Transverse colon (tissue), 4 donors: Measurements from ENCODE around the gene MORN3. TPM values are rescaled to one million over a fixed set of nuclear protein-coding genes. Genes with fewer than 3 reads are reported as not detected.
"Not testable (repeated sequence)": the region's sequence is repeated elsewhere in the genome, so short reads cannot be mapped to it uniquely, and the experiment has no call there.

Experiments used
- DNase-seq: peaks from one replicate; pipeline ENCODE4 v3.0.0-alpha.2; 2019
- H3K27ac ChIP-seq, 4 donors: fragments of 200-600 bp; sonication (generic); 2 replicates each; pipeline ENCODE4 v1.5.1; 2016 to 2018; ENCODE audit warnings: inconsistent platforms in 4 of 4
- H3K27me3 ChIP-seq: fragments of 200-600 bp; sonication (generic); 2 replicates; pipeline ENCODE4 v1.5.1; 2017; ENCODE audit warnings: inconsistent platforms
- H3K36me3 ChIP-seq, 4 donors: fragments of 200-600 bp; sonication (generic); 2 replicates each; pipeline ENCODE4 v1.5.1; 2017 to 2019; ENCODE audit warnings: inconsistent platforms in 4 of 4
- H3K4me1 ChIP-seq, 4 donors: fragments of 200-600 bp; sonication (generic); 2 replicates each; pipeline ENCODE4 v1.5.1; 2017 to 2020; ENCODE audit warnings: inconsistent platforms in 4 of 4
- H3K4me3 ChIP-seq, 4 donors: fragments of 200-600 bp; sonication (generic); 1 replicate in 1 of 4; 2 replicates in 3 of 4; pipeline versions ENCODE4 v1.5.1 to v1.6.1; 2017 to 2019; ENCODE audit warnings: inconsistent platforms in 4 of 4
- H3K9me3 ChIP-seq, 2 donors: fragments of 200-600 bp; sonication (generic); 2 replicates each; pipeline ENCODE4 v1.5.1; 2017 to 2019; ENCODE audit warnings: inconsistent platforms in 2 of 2
- CTCF ChIP-seq, 5 experiments: fragments of 200-600 bp in 3 of 5; fragments of 450-650 bp in 2 of 5; sonication (generic) in 3 of 5; IDR thresholded peaks; 1 replicate in 2 of 5; 2 replicates in 3 of 5; pipeline ENCODE4 v1.5.1; 2016 to 2017; ENCODE audit warnings: antibody characterized with exemption in 5 of 5, inconsistent platforms in 3 of 5, mild to moderate bottlenecking in 2 of 5, moderate library complexity in 1 of 5
- EP300 ChIP-seq: sonication (generic); formaldehyde crosslinking; IDR thresholded peaks from one replicate; pipeline ENCODE4 v1.6.1; 2017; ENCODE audit warnings: antibody characterized with exemption, low read depth
- POLR2A ChIP-seq: fragments of 450-650 bp; IDR thresholded peaks from one replicate; pipeline ENCODE4 v1.6.1; 2016; ENCODE audit warnings: antibody characterized with exemption, mild to moderate bottlenecking, moderate library complexity
- POLR2AphosphoS5 ChIP-seq, 3 donors: sonication (generic); formaldehyde crosslinking; IDR thresholded peaks; one replicate each; pipeline ENCODE4 v1.6.1; 2016; ENCODE audit warnings: antibody characterized with exemption in 3 of 3
- WGBS, 2 donors: methylation state at CpG; one replicate each; pipeline ENCODE4 v1.1.5; 2018; ENCODE audit warnings: low coverage in 1 of 2; 5-methylcytosine and 5-hydroxymethylcytosine counted together
- in situ Hi-C, 4 donors: fragments of 200-750 bp; cut with MboI; loops; one replicate each; pipeline versions ENCODE4 v1.15.0 to v1.15.1; 2017; ENCODE audit warnings: low sequenced_read_pairs in 3 of 4, low pct_ligation_motif_present in 1 of 4, low pct_unique_long_range_greater_than_20kb in 1 of 4
- intact Hi-C: fragments of 100-400 bp; cut with DNase I; formaldehyde crosslinking; loops from one replicate; pipeline ENCODE4 v1.15.1; 2023; ENCODE audit warnings: low total_unique reads
- total RNA-seq, 4 donors: library from RNA; depleted of rRNA; stranded (reverse); fragments of >200 nt; gene quantifications; one replicate each; pipeline ENCODE4 v1.1.0, GENCODE V29; 2016

The MORN3 gene
- total RNA-seq, 4 donors from 2014 or later: 0.48 TPM; not detected in 3

- intact Hi-C loops: no loop called here
- H3K36me3 ChIP-seq: no peaks in the 10 kb centered on the region
- no peak for TF ChIP-seq CTCF (IDR thresholded peaks at IDR 0.05)
- no peak for TF ChIP-seq POLR2AphosphoS5 (IDR thresholded peaks at IDR 0.05)
- no peak for TF ChIP-seq EP300
- no peak for TF ChIP-seq POLR2A
- DNase-seq: no peak
- WGBS, 2 donors: 88 to 93% methylated on average over 2 to 3 of the region's 3 CpGs
- H3K27me3 ChIP-seq: no peaks in the 10 kb centered on the region
- in situ Hi-C loops: loop anchor here in 1 of 4 donors (10.0 kb wide), 1 partner anchor 194 kb away; no protein-coding TSS in a partner anchor
- no peaks in the 10 kb centered on the region for H3K9me3 ChIP-seq
- peaks cover 0 to 14% (median 8%) of the 10 kb centered on the region in 4 donors for H3K4me1 ChIP-seq
- H3K27ac ChIP-seq: no peak overlapping the region
- no peak overlapping the region for H3K4me3 ChIP-seq
These were observed 19.5 kb upstream of the MORN3 start for GRCh38 chr12:121688966-121689365.

- WGBS, 2 donors: 80 to 86% methylated on average over 1 to 13 of the region's 13 CpGs
- DNase-seq, H3K9me3 ChIP-seq, H3K4me3 ChIP-seq, H3K4me1 ChIP-seq, H3K27me3 ChIP-seq, H3K27ac ChIP-seq, H3K36me3 ChIP-seq: not testable (repeated sequence)
- in situ Hi-C loops: loop anchor here (5.0 to 10.0 kb wide), 4 partner anchors 125 to 185 kb away; no protein-coding TSS in a partner anchor
- intact Hi-C loops: loop anchor here (5.0 kb wide), 1 partner anchor 182 kb away; no protein-coding TSS in a partner anchor
These were observed 10.3 kb upstream of the MORN3 start for GRCh38 chr12:121679661-121680197.

GRCh38 chr12:121678716-121679300 is 9.4 kb upstream of the MORN3 start:
- H3K27ac ChIP-seq: no peak overlapping the region
- TF ChIP-seq CTCF (IDR thresholded peaks at IDR 0.05): no peak
- TF ChIP-seq POLR2A: no peak
- TF ChIP-seq EP300: no peak
- no peak for TF ChIP-seq POLR2AphosphoS5 (IDR thresholded peaks at IDR 0.05)
- no peak overlapping the region for H3K4me3 ChIP-seq
- WGBS, 2 donors: 78 to 100% methylated on average over 1 to 9 of the region's 9 CpGs
- H3K27me3 ChIP-seq: no peaks in the 10 kb centered on the region
- in situ Hi-C loops: loop anchor here in 3 of 4 donors (5.0 to 10.0 kb wide), 3 partner anchors 124 to 184 kb away; no protein-coding TSS in a partner anchor
- DNase-seq: no peak
- H3K9me3 ChIP-seq: no peaks in the 10 kb centered on the region
- peaks cover 0 to 6% (median 0%) of the 10 kb centered on the region in 4 donors for H3K4me1 ChIP-seq
- intact Hi-C loops: loop anchor here (5.0 kb wide), 1 partner anchor 182 kb away; no protein-coding TSS in a partner anchor
- H3K36me3 ChIP-seq: no peaks in the 10 kb centered on the region

GRCh38 chr12:121678305-121678704 is 8.9 kb upstream of the MORN3 start:
- Histone ChIP-seq H3K27me3 (no peaks in the 10 kb centered on the region), H3K4me1 (peaks cover 0 to 9% (median under 1%) of the 10 kb centered on the region in 4 donors), H3K4me3 (no peak overlapping the region), H3K27ac (no peak overlapping the region), H3K36me3 (no peaks in the 10 kb centered on the region), H3K9me3 (no peaks in the 10 kb centered on the region)
- in situ Hi-C loops: loop anchor here in 3 of 4 donors (5.0 to 10.0 kb wide), 3 partner anchors 124 to 184 kb away; no protein-coding TSS in a partner anchor
- 57 to 80% methylated on average over 1 to 3 of the region's 3 CpGs for WGBS, 2 donors
- intact Hi-C loops: loop anchor here (5.0 kb wide), 1 partner anchor 181 kb away; no protein-coding TSS in a partner anchor
- TF ChIP-seq CTCF (IDR thresholded peaks at IDR 0.05): no peak
- no peak for TF ChIP-seq POLR2A
- TF ChIP-seq POLR2AphosphoS5 (IDR thresholded peaks at IDR 0.05): no peak
- no peak for TF ChIP-seq EP300
- no peak for DNase-seq
